NCI-H1048 (cell line): Measurements from ENCODE around the gene FADS1.

Source experiments
- DNase-seq: peaks from one replicate; lab custom pipeline; 2025; lab: John Stamatoyannopoulos, UW

Gene FADS1

GRCh38 chr11:61760946-61761345, 55.9 kb downstream of the FADS1 start:
- DNase-seq, result no peak

- DNase-seq, result no peak
Measured at GRCh38 chr11:61757213-61757862, 59.5 kb downstream of the FADS1 start.

GRCh38 chr11:61756452-61757212, 60.2 kb downstream of the FADS1 start:
- no peak for DNase-seq

GRCh38 chr11:61756147-61756451, 60.7 kb downstream of the FADS1 start:
- no peak for DNase-seq

GRCh38 chr11:61754534-61755482, 62.0 kb downstream of the FADS1 start:
- no peak for DNase-seq

- DNase-seq, result no peak
Measured at GRCh38 chr11:61753672-61754071, 63.1 kb downstream of the FADS1 start.

- DNase-seq, result no peak
Measured at GRCh38 chr11:61752925-61753521, 63.8 kb downstream of the FADS1 start.

GRCh38 chr11:61752117-61752924, 64.5 kb downstream of the FADS1 start, which contains the start of gene MYRF:
Gene MYRF, plus strand, starts transcription at chr11:61752636. Its CDS starts 109 bp downstream, at chr11:61752745.
- DNase-seq, result no peak

- no peak for DNase-seq
Measured at GRCh38 chr11:61751384-61751783, 65.4 kb downstream of the FADS1 start.

- no peak for DNase-seq
Measured at GRCh38 chr11:61750631-61751273, 66.1 kb downstream of the FADS1 start.
